ENCODE results near the gene TFF2. TPM values are rescaled to one million over a fixed set of nuclear protein-coding genes. Genes with fewer than 3 reads are reported as not detected.

TFF2 gene
- polyA plus RNA-seq, 3 donors: 0.13 TPM; not detected in 2

GRCh38 chr21:42305707-42306147 is 45.1 kb downstream of the TFF2 start:
- no peak for DNase-seq

GRCh38 chr21:42304556-42305454 is 46.0 kb downstream of the TFF2 start:
- no peak for DNase-seq

GRCh38 chr21:42303443-42303842 is 47.4 kb downstream of the TFF2 start:
- no peak for DNase-seq

- DNase-seq: no peak
Observed at GRCh38 chr21:42302794-42303193, 48.0 kb downstream of the TFF2 start.

GRCh38 chr21:42302076-42302650 is 48.6 kb downstream of the TFF2 start:
- DNase-seq: no peak

GRCh38 chr21:42301371-42302075 is 49.3 kb downstream of the TFF2 start:
- DNase-seq: no peak

GRCh38 chr21:42300956-42301355 is 49.8 kb downstream of the TFF2 start:
- DNase-seq: no peak

- no peak for DNase-seq
Observed at GRCh38 chr21:42300045-42300583, 50.7 kb downstream of the TFF2 start.

GRCh38 chr21:42299324-42300044 is 51.3 kb downstream of the TFF2 start:
- DNase-seq: no peak

- DNase-seq: no peak
Observed at GRCh38 chr21:42298657-42299056, 52.1 kb downstream of the TFF2 start.

GRCh38 chr21:42298237-42298636 is 52.6 kb downstream of the TFF2 start:
- no peak for DNase-seq

- DNase-seq: no peak
Observed at GRCh38 chr21:42297377-42297776, 53.4 kb downstream of the TFF2 start.

- DNase-seq: no peak
Observed at GRCh38 chr21:42296501-42296900, 54.3 kb downstream of the TFF2 start.

Other genes starting within 250 kb of the TFF2 start
- 10 to 100 TPM in 1 of 3 donors, 1 to 10 TPM in 2; 7.6 to 11.0 (median 7.7) TPM for gene ABCG1, start 131.9 kb downstream of the TFF2 start, polyA plus RNA-seq (ENCODE audit: insufficient read length in 3 of 3)
- 1 to 10 TPM; 2.9 to 6.7 (median 4.0) TPM for gene TFF3, start 35.6 kb downstream of the TFF2 start, polyA plus RNA-seq (ENCODE audit: insufficient read length in 3 of 3)
- under 1 TPM in 1 of 3 donors, not detected in 2; 0.65 TPM for gene TFF1, start 15.5 kb upstream of the TFF2 start, polyA plus RNA-seq (ENCODE audit: insufficient read length in 3 of 3)
- 1 to 10 TPM; 1.3 to 3.4 (median 2.2) TPM for gene TMPRSS3, start 45.1 kb upstream of the TFF2 start, polyA plus RNA-seq (ENCODE audit: insufficient read length in 3 of 3)
- under 1 TPM in 1 of 3 donors, not detected in 2; 0.10 TPM for gene UBASH3A, start 52.9 kb upstream of the TFF2 start, polyA plus RNA-seq (ENCODE audit: insufficient read length in 3 of 3)
- gene RSPH1, start 145.2 kb upstream of the TFF2 start, polyA plus RNA-seq (ENCODE audit: insufficient read length in 3 of 3): 10 to 100 TPM; 11.0 to 15.9 (median 13.7) TPM
- 10 to 100 TPM in 1 of 3 donors, 1 to 10 TPM in 2; 7.7 to 11.6 (median 7.9) TPM for gene SLC37A1, start 162.9 kb upstream of the TFF2 start, polyA plus RNA-seq (ENCODE audit: insufficient read length in 3 of 3)

Measured in renal pelvis (tissue), 4 donors.